WERI-Rb-1 (cell line): ENCODE results near the gene SYT7.

Experiments
- DNase-seq: peaks from one replicate; pipeline ENCODE4 v3.0.0-alpha.2; 2020
- H3K27ac ChIP-seq: fragments of 250-450 bp; sonication (Bioruptor Pico); 2 replicates; pipeline ENCODE4 v1.5.1; 2020; ENCODE audit warnings: mild to moderate bottlenecking, moderate library complexity
- H3K27me3 ChIP-seq: fragments of 250-450 bp; sonication (Bioruptor Pico); 2 replicates; pipeline ENCODE4 v1.5.1; 2021; ENCODE audit warnings: mild to moderate bottlenecking, low read depth, moderate library complexity; ENCODE audit not compliant: insufficient read depth, severe bottlenecking
- H3K36me3 ChIP-seq: fragments of 250-450 bp; sonication (Bioruptor Pico); 2 replicates; pipeline ENCODE4 v1.5.1; 2020; ENCODE audit warnings: mild to moderate bottlenecking, moderate library complexity
- H3K4me3 ChIP-seq: 2 replicates; pipeline ENCODE4 v1.5.1; 2011; ENCODE audit warnings: low read depth, mild to moderate bottlenecking, control low read depth, low read length
- H3K9me3 ChIP-seq: fragments of 250-450 bp; sonication (Bioruptor Pico); 2 replicates; pipeline ENCODE4 v1.5.1; 2021; ENCODE audit warnings: mild to moderate bottlenecking, moderate library complexity; ENCODE audit not compliant: severe bottlenecking
- CTCF ChIP-seq: IDR thresholded peaks from 2 replicates; pipeline ENCODE4 v1.5.1; 2011; ENCODE audit warnings: low read depth, mild to moderate bottlenecking, control low read depth, inconsistent platforms, low read length

Gene SYT7

GRCh38 chr11:61577383-61578118 lies 3.3 kb downstream of the SYT7 start:
- Histone ChIP-seq H3K27ac (peak overlapping the region; percentile 37; the same call in 1 of the 2 replicates), H3K9me3 (no peaks in the 10 kb centered on the region), H3K36me3 (peaks cover 11% of the 10 kb centered on the region), H3K27me3 (no peaks in the 10 kb centered on the region), H3K4me3 (no peak overlapping the region)
- peak; percentile 78 for TF ChIP-seq CTCF
- DNase-seq: peak; percentile 74

- Histone ChIP-seq H3K4me3 (no peak overlapping the region), H3K27ac (no peak overlapping the region), H3K27me3 (no peaks in the 10 kb centered on the region), H3K9me3 (no peaks in the 10 kb centered on the region), H3K36me3 (peaks cover 11% of the 10 kb centered on the region)
- DNase-seq: no peak
- TF ChIP-seq CTCF: no peak
Measured at GRCh38 chr11:61575886-61576861, 4.7 kb downstream of the SYT7 start.

GRCh38 chr11:61574611-61575010 lies 6.3 kb downstream of the SYT7 start:
- peaks cover 10% of the 10 kb centered on the region for H3K36me3 ChIP-seq
- H3K4me3 ChIP-seq: no peak overlapping the region
- H3K27me3 ChIP-seq: no peaks in the 10 kb centered on the region
- no peak for TF ChIP-seq CTCF
- no peak overlapping the region for H3K27ac ChIP-seq
- no peaks in the 10 kb centered on the region for H3K9me3 ChIP-seq
- DNase-seq: no peak

GRCh38 chr11:61572913-61573312 lies 8.0 kb downstream of the SYT7 start:
- no peak overlapping the region for H3K4me3 ChIP-seq

GRCh38 chr11:61571869-61572268 lies 9.0 kb downstream of the SYT7 start:
- DNase-seq: no peak
- no peak for TF ChIP-seq CTCF
- no peak overlapping the region for H3K4me3 ChIP-seq
- H3K36me3 ChIP-seq: no peaks in the 10 kb centered on the region; the same call in 1 of the 2 replicates
- no peaks in the 10 kb centered on the region for H3K9me3 ChIP-seq
- H3K27me3 ChIP-seq: no peaks in the 10 kb centered on the region
- no peak overlapping the region for H3K27ac ChIP-seq

More at GRCh38 chr11:61572913-61573312, 8.0 kb downstream of the SYT7 start:
- Histone ChIP-seq H3K36me3 (no peaks in the 10 kb centered on the region; the same call in 1 of the 2 replicates), H3K27ac (no peak overlapping the region), H3K27me3 (no peaks in the 10 kb centered on the region), H3K9me3 (no peaks in the 10 kb centered on the region)
- DNase-seq: no peak
- TF ChIP-seq CTCF: no peak
